H1 (cell line): ENCODE data around the gene TMEM14B. TPM values are rescaled to one million over a fixed set of nuclear protein-coding genes. Genes with fewer than 3 reads are reported as not detected.

Source experiments
- CTCF ChIA-PET: fragments of 300-600 bp; sonication (Branson Sonifier 250); formaldehyde crosslinking; loops from one replicate; lab custom pipeline; 2021; ENCODE audit not compliant: partially characterized antibody; lab: Charles Lee
- POLR2A ChIA-PET: fragments of 300-600 bp; sonication (Branson Sonifier 250); formaldehyde crosslinking; loops from one replicate; lab custom pipeline; 2021; ENCODE audit warnings: inconsistent platforms; ENCODE audit not compliant: partially characterized antibody; lab: Charles Lee
- DNase-seq, 2 experiments: peaks; one replicate each; pipeline versions ENCODE4 v3.0.0 to v3.0.0-alpha.2; 2010 to 2022; ENCODE audit warnings: low spot score in 2 of 2, low read depth in 1 of 2, mixed read lengths in 1 of 2
- FAIRE-seq: peaks from 2 replicates; lab custom pipeline; 2011; peaks lifted over from hg19 to GRCh38; lab: Jason Lieb, UNC
- H2AFZ ChIP-seq: 2 replicates; pipeline ENCODE4 v1.8.1; 2012; ENCODE audit warnings: low read length, inconsistent platforms
- H2AK5ac ChIP-seq: 2 replicates; pipeline ENCODE4 v1.6.1; 2013; ENCODE audit warnings: low read depth, low read length
- H2BK120ac ChIP-seq: replicated peaks from 2 replicates; pipeline ENCODE3; 2013; ENCODE audit warnings: low read depth, low read length, inconsistent platforms
- H2BK12ac ChIP-seq: 2 replicates; pipeline ENCODE4 v1.6.1; 2013; ENCODE audit warnings: low read depth, low read length
- H2BK15ac ChIP-seq: 2 replicates; pipeline ENCODE4 v1.6.1; 2013; ENCODE audit warnings: low read length
- H2BK20ac ChIP-seq: 2 replicates; pipeline ENCODE4 v1.6.1; 2013; ENCODE audit warnings: low read length
- H2BK5ac ChIP-seq: 2 replicates; pipeline ENCODE4 v1.6.1; 2013; ENCODE audit warnings: low read depth, low read length
- H3K14ac ChIP-seq: 2 replicates; pipeline ENCODE4 v1.6.1; 2013; ENCODE audit warnings: inconsistent platforms; ENCODE audit not compliant: insufficient read length
- H3K18ac ChIP-seq: 2 replicates; pipeline ENCODE4 v1.6.1; 2013; ENCODE audit warnings: low read length; ENCODE audit errors: extremely low read depth
- H3K23ac ChIP-seq: 2 replicates; pipeline ENCODE4 v1.6.1; 2013; ENCODE audit warnings: inconsistent platforms; ENCODE audit not compliant: insufficient read length
- H3K23me2 ChIP-seq: 2 replicates; pipeline ENCODE4 v1.6.1; 2013; ENCODE audit warnings: low read depth, low read length
- H3K27ac ChIP-seq: 2 replicates; pipeline ENCODE4 v1.6.1; 2011; ENCODE audit warnings: low read depth, low read length, inconsistent platforms
- H3K27me3 ChIP-seq, 4 experiments: replicated peaks in 1 of 4; 1 replicate in 1 of 4; 2 replicates in 3 of 4; pipeline versions ENCODE4 v1.6.1 to v1.8.1; 2011 to 2013; ENCODE audit warnings: low read length in 3 of 4, mild to moderate bottlenecking in 3 of 4, inconsistent platforms in 2 of 4, mixed read lengths in 2 of 4, moderate library complexity in 1 of 4; ENCODE audit not compliant: control insufficient read depth in 3 of 4, insufficient read depth in 3 of 4; ENCODE audit errors: extremely low read depth in 1 of 4
- H3K36me3 ChIP-seq, 4 experiments: 2 replicates each; pipeline versions ENCODE4 v1.6.1 to v1.8.1; 2011 to 2013; ENCODE audit warnings: mild to moderate bottlenecking in 4 of 4, low read length in 3 of 4, moderate library complexity in 2 of 4, control low read depth in 1 of 4, inconsistent platforms in 1 of 4; ENCODE audit not compliant: insufficient read depth in 4 of 4, control insufficient read depth in 2 of 4
- H3K4ac ChIP-seq: replicated peaks from 2 replicates; pipeline ENCODE3; 2013; ENCODE audit warnings: low read length, low read depth, mixed read lengths, inconsistent platforms; ENCODE audit not compliant: insufficient read length
- H3K4me1 ChIP-seq, 4 experiments: replicated peaks in 1 of 4; 1 replicate in 1 of 4; 2 replicates in 3 of 4; pipeline versions ENCODE4 v1.6.1 to v1.8.1; 2011 to 2013; ENCODE audit warnings: low read length in 3 of 4, inconsistent platforms in 2 of 4, mixed read lengths in 1 of 4; ENCODE audit not compliant: insufficient read depth in 4 of 4, control insufficient read depth in 3 of 4
- H3K4me2 ChIP-seq, 2 experiments: 2 replicates each; pipeline versions ENCODE4 v1.6.1 to v1.8.1; 2011 to 2013; ENCODE audit warnings: low read depth in 2 of 2, low read length in 2 of 2, control low read depth in 1 of 2, inconsistent platforms in 1 of 2, mild to moderate bottlenecking in 1 of 2; ENCODE audit not compliant: insufficient read depth in 1 of 2
- H3K4me3 ChIP-seq, 4 experiments: fragments of 200-600, 300-600 bp in 1 of 4; sonication (generic), shearing (Covaris generic), sonication (Bioruptor Twin) in 1 of 4; 2 replicates each; pipeline versions ENCODE4 v1.5.1 to v1.8.1; 2011 to 2016; ENCODE audit warnings: low read length in 4 of 4, low read depth in 3 of 4, control low read depth in 2 of 4, inconsistent platforms in 2 of 4, mild to moderate bottlenecking in 2 of 4, mixed read lengths in 1 of 4, moderate library complexity in 1 of 4; ENCODE audit not compliant: insufficient read depth in 2 of 4; ENCODE audit errors: extremely low read depth in 1 of 4
- H3K56ac ChIP-seq: replicated peaks from 2 replicates; pipeline ENCODE3; 2013; ENCODE audit warnings: low read depth, mild to moderate bottlenecking, mixed read lengths, low read length, inconsistent platforms; ENCODE audit not compliant: insufficient read length
- H3K79me1 ChIP-seq: 2 replicates; pipeline ENCODE4 v1.6.1; 2013; ENCODE audit warnings: low read depth, low read length, control low read depth
- H3K79me2 ChIP-seq, 2 experiments: 2 replicates each; pipeline versions ENCODE4 v1.6.1 to v1.8.1; 2012 to 2013; ENCODE audit warnings: low read length in 2 of 2, mild to moderate bottlenecking in 2 of 2, inconsistent platforms in 1 of 2; ENCODE audit not compliant: insufficient read depth in 2 of 2, control insufficient read depth in 1 of 2
- H3K9ac ChIP-seq, 4 experiments: replicated peaks in 1 of 4; 1 replicate in 1 of 4; 2 replicates in 3 of 4; pipeline versions ENCODE4 v1.6.1 to v1.8.1; 2011 to 2013; ENCODE audit warnings: low read depth in 3 of 4, low read length in 3 of 4, control low read depth in 2 of 4, mild to moderate bottlenecking in 2 of 4, moderate library complexity in 2 of 4, inconsistent platforms in 1 of 4; ENCODE audit errors: extremely low read depth in 1 of 4
- H3K9me3 ChIP-seq, 2 experiments: 2 replicates each; pipeline versions ENCODE4 v1.6.1 to v1.8.1; 2012 to 2013; ENCODE audit warnings: mild to moderate bottlenecking in 2 of 2, moderate library complexity in 2 of 2, control low read depth in 1 of 2, inconsistent platforms in 1 of 2, low read depth in 1 of 2, low read length in 1 of 2, mixed read lengths in 1 of 2; ENCODE audit not compliant: insufficient read depth in 2 of 2
- H4K20me1 ChIP-seq, 2 experiments: replicated peaks in 1 of 2; 2 replicates each; pipeline versions ENCODE3 to v1.8.1; 2011 to 2013; ENCODE audit warnings: inconsistent platforms in 2 of 2, low read length in 2 of 2, mild to moderate bottlenecking in 1 of 2; ENCODE audit not compliant: insufficient read depth in 2 of 2, control insufficient read depth in 1 of 2
- H4K5ac ChIP-seq: 2 replicates; pipeline ENCODE4 v1.6.1; 2013; ENCODE audit warnings: low read length, low read depth, mixed read lengths, inconsistent platforms; ENCODE audit not compliant: insufficient read length
- H4K8ac ChIP-seq: 2 replicates; pipeline ENCODE4 v1.8.0; 2013; ENCODE audit warnings: mild to moderate bottlenecking, moderate library complexity, low read length, inconsistent platforms; ENCODE audit not compliant: insufficient read depth; ENCODE audit errors: extremely low read depth
- H4K91ac ChIP-seq: replicated peaks from 2 replicates; pipeline ENCODE3; 2013; ENCODE audit warnings: low read length, mixed read lengths, inconsistent platforms; ENCODE audit not compliant: insufficient read length
- CBX5 ChIP-seq: fragments of 300-800, 300-1000 bp; sonication (generic); IDR thresholded peaks from 2 replicates; pipeline ENCODE4 v1.7.1; 2016; ENCODE audit warnings: antibody characterized with exemption, low read length, low read depth
- JUN ChIP-seq: IDR thresholded peaks from 2 replicates; pipeline ENCODE4 v1.6.1; 2011; ENCODE audit warnings: low read depth, mild to moderate bottlenecking, improper control_type of control experiment, low read length
- MAFK ChIP-seq: IDR thresholded peaks from 2 replicates; pipeline ENCODE4 v1.6.1; 2012; ENCODE audit warnings: low read depth, mild to moderate bottlenecking, improper control_type of control experiment, low read length
- RAD21 ChIP-seq, 2 experiments: IDR thresholded peaks in 1 of 2; conservative IDR thresholded peaks in 1 of 2; 2 replicates each; pipeline ENCODE4 v1.6.1; 2011; ENCODE audit warnings: low read depth in 2 of 2, low read length in 2 of 2, improper control_type of control experiment in 1 of 2, inconsistent platforms in 1 of 2, mild to moderate bottlenecking in 1 of 2, moderate library complexity in 1 of 2
- RFX5 ChIP-seq: IDR thresholded peaks from 2 replicates; pipeline ENCODE4 v1.6.1; 2011; ENCODE audit warnings: low read depth, low read length, improper control_type of control experiment, borderline replicate concordance
- WGBS, 2 experiments: shearing (Covaris generic) in 1 of 2; methylation state at CpG; one replicate each; pipeline versions ENCODE4 v1.1.6 to v1.1.7; 2013 to 2015; ENCODE audit warnings: low lambda C conversion rate in 2 of 2, mixed read lengths in 2 of 2, inconsistent platforms in 1 of 2, low coverage in 1 of 2, missing lambda C conversion rate in 1 of 2; ENCODE audit not compliant: insufficient replicate concordance in 2 of 2, insufficient coverage in 1 of 2, insufficient read length in 1 of 2; ENCODE audit errors: extremely low coverage in 1 of 2, missing lambda C conversion rate in 1 of 2; 5-methylcytosine and 5-hydroxymethylcytosine counted together
- polyA plus RNA-seq, 7 experiments: library from polyadenylated mRNA; depleted of rRNA in 3 of 7; stranded (reverse) in 5 of 7; unstranded in 2 of 7; fragments of >200 nt in 5 of 7; fragments of 200-250 nt in 2 of 7; gene quantifications; 1 replicate in 5 of 7; 2 replicates in 1 of 7; 4 replicates in 1 of 7; pipeline versions ENCODE4 v1.2.1 to v1.2.3, GENCODE V29; 2011 to 2013; ENCODE audit warnings: missing spikeins in 2 of 7, mixed read lengths in 2 of 7
- total RNA-seq: library from RNA; stranded (reverse); fragmentation: NEBNext Ultra II Directional; extraction: Animal tissue kit (Norgen Biotek cat#: 25700); gene quantifications from 2 replicates; pipeline ENCODE4 v1.2.1, GENCODE V29; 2021

Gene TMEM14B
- total and polyA plus RNA-seq, 2 of the 8 experiments (the other 6 are each of a cell fraction or from before 2014, with no cell fraction given): 84.6 to 109 TPM

DNA sequence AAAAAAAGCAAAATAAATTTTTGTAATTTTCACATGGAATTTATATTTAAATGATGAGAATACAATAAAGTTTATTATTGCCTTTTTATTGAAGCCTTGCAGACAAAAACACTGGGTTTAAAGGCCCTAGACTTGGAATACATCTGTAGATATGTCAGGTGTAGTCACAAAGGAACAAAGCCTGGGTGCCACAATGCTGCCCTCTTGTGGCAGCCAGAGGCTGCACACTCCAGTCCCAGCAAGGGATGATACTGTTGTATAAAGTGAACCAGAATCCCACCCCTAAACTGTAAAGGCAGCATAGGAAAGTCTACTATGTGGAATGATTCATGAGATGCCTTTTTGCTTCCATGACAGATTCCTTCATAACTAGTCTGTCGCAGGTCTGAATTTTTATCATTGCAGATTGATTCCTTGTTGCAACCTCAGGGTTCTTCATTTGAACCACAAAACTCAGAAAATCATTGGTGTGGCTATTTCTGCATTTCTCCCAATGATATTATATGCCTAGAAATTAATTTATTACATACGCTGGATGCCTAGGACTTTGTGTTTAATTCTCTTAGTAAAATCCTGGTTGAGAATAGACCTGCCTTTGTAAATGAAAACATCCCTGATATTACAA lies 53.7 kb downstream of the TMEM14B start:
- WGBS, 2 experiments: 25% methylated on average over 2 of the region's 2 CpGs; no CpG with 5 or more reads in 1 of the 2 experiments
- Histone ChIP-seq H4K8ac (no peak overlapping the region), H2BK5ac (no peak overlapping the region), H2BK120ac (no peak overlapping the region), H3K4me2 (no peak overlapping the region), H2AK5ac (no peak overlapping the region), H3K18ac (no peak overlapping the region), H4K20me1 (no peaks in the 10 kb centered on the region), H3K36me3 (no peaks in the 10 kb centered on the region), H3K27ac (no peak overlapping the region), H3K4me3 (no peak overlapping the region), H3K9me3 (no peaks in the 10 kb centered on the region), H4K5ac (no peak overlapping the region), H3K27me3 (no peaks in the 10 kb centered on the region), H3K23ac (no peak overlapping the region), H3K4ac (no peak overlapping the region), H4K91ac (no peak overlapping the region), H3K79me2 (no peaks in the 10 kb centered on the region), H3K23me2 (no peaks in the 10 kb centered on the region), H2BK20ac (no peak overlapping the region), H3K79me1 (no peaks in the 10 kb centered on the region), H3K14ac (no peak overlapping the region), H3K56ac (no peak overlapping the region), H3K9ac (no peak overlapping the region), H2AFZ (no peak overlapping the region), H3K4me1 (no peaks in the 10 kb centered on the region), H2BK12ac (no peak overlapping the region), H2BK15ac (no peak overlapping the region)
- peak; percentile 15 to 78 for DNase-seq
- CTCF ChIA-PET: interaction anchor here (0.6 to 3.9 kb wide), 29 partner anchors 8 to 496 kb away, joined by 3 to 38 read pairs (median 3); no protein-coding TSS in a partner anchor
- peak; percentile 68 for FAIRE-seq
- POLR2A ChIA-PET: no interaction called here
- TF ChIP-seq RAD21 (IDR thresholded peaks at IDR 0.05 in 1 of 2, conservative IDR thresholded peaks at IDR 0.05 in 1 of 2; ENCODE audit: low read depth in 2 of 2, low read length in 2 of 2): peak; percentile 90 to 91
- no peak for TF ChIP-seq RFX5
- TF ChIP-seq JUN: no peak
- no peak for TF ChIP-seq CBX5
- TF ChIP-seq MAFK: peak; percentile 19; the same call in 1 of the 2 replicates
